ENCODE measurements around the gene CACNA1S. TPM values are rescaled to one million over a fixed set of nuclear protein-coding genes. Genes with fewer than 3 reads are reported as not detected.

CACNA1S gene
- total RNA-seq, 1 donor: not detected

DNA sequence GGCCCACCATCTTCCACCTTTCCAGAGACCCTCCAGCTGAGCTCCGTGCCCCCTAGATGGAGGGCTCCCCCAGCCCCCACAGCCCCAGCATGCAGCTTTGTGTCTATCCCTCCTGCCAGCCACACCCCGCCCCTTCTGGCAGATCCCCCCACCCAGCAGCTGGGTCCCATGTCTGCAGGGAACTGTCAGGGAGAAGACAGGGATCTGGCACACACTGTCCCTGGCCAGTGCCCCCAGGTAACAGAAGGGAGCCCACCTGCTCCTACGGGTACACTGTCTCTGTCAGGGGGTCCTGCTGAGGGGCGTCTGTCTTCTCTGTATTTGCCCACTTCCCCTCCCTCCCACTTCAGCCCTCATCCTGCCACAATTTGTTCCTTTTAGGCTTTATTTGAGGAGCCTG, 77.6 kb downstream of the CACNA1S start:
- no peak for DNase-seq (ENCODE audit: low read depth)
- H3K4me3 ChIP-seq (ENCODE audit: low read depth, low read length): no peak overlapping the region
- TF ChIP-seq, protein P1, sequence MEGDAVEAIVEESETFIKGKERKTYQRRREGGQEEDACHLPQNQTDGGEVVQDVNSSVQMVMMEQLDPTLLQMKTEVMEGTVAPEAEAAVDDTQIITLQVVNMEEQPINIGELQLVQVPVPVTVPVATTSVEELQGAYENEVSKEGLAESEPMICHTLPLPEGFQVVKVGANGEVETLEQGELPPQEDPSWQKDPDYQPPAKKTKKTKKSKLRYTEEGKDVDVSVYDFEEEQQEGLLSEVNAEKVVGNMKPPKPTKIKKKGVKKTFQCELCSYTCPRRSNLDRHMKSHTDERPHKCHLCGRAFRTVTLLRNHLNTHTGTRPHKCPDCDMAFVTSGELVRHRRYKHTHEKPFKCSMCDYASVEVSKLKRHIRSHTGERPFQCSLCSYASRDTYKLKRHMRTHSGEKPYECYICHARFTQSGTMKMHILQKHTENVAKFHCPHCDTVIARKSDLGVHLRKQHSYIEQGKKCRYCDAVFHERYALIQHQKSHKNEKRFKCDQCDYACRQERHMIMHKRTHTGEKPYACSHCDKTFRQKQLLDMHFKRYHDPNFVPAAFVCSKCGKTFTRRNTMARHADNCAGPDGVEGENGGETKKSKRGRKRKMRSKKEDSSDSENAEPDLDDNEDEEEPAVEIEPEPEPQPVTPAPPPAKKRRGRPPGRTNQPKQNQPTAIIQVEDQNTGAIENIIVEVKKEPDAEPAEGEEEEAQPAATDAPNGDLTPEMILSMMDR (IDR thresholded peaks at IDR 0.05; ENCODE audit: insufficient read depth, low read length): no peak

DNA sequence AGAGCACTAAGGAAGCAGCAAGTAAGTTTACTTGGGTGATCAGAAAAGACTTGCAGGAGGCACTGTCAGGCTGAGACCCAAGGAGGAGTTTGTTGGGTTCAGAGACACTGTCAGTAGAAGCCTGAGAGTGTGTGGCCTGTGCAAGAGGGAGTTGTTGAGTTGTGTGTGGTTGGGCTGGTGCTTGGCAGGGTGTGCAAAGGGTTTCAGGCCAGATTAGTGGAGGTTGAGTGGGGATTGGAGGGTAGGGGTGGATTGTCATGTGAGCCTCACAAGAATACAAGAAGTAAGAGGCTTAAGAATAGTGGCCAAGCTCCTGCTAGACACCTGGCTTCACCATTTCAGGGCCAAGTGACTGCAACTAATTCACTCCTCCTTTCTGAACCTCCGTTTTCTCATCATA, 79.8 kb downstream of the CACNA1S start:
- TF ChIP-seq, protein P1 (IDR thresholded peaks at IDR 0.05; ENCODE audit: insufficient read depth, low read length): no peak
- no peak for DNase-seq (ENCODE audit: low read depth)
- no peak overlapping the region for H3K4me3 ChIP-seq (ENCODE audit: low read depth, low read length)

DNA sequence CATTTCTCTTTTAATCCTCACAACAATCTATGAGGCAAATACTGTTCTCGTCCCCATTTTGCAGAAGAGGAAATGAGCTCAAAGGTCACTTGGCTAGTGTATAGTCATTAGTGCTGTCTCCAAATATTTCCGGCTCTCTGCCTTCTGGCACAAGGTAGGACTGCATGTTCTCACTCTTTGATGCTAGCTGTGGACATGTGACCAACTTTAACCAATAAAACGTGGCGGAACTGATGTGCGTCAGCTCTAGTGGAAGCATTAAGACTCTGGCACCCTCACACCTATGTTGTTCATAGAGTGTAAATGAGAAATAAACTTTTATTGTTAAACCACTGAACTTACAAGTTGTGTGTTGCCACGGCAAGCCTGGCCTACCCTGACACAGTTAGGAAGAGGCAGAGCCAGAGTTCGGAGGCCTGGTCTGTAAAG, 83.8 kb downstream of the CACNA1S start:
- DNase-seq (ENCODE audit: low read depth): peak; percentile 25
- H3K4me3 ChIP-seq (ENCODE audit: low read depth, low read length): no peak overlapping the region
- TF ChIP-seq, protein P1 (IDR thresholded peaks at IDR 0.05; ENCODE audit: insufficient read depth, low read length): no peak

DNA sequence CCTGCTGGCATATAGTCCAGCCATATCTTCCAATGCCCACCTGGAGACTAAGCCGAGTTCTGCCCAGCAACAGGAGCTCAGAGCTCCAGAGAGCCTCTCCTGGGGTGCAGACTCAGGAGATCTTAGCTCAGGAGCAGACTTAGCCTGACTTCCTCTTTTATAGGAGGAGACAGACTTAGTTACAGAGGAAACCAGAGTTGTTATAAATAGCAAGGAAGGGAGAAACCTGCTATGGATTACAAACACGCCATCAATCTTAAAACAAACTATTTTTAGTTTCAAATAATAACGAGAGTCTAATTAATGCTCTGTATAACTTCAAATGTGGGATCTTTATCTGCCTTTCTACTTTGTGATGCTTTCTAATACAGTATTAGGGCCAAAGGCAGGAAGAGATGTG, 85.4 kb downstream of the CACNA1S start:
- H3K4me3 ChIP-seq (ENCODE audit: low read depth, low read length): no peak overlapping the region
- TF ChIP-seq, protein P1 (IDR thresholded peaks at IDR 0.05; ENCODE audit: insufficient read depth, low read length): no peak
- no peak for DNase-seq (ENCODE audit: low read depth)

DNA sequence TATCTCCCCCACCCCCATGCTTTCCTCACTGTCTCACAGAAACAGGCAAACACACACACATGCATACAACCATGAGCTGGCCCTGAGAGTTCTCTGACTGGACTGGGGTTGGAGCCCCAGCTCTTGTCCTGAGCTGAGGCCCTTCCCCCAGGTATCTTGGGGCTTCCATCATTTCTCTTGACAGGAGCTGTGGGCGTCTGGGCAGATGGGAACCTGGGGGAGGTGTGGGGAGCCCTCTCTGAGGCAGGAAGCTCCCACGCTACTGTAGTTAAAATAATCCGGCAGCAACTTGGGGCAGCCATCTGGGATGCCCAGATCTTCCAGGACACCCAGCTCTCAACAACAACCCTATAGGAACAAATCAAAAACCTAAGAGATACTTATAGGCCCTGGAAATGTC, 86.0 kb downstream of the CACNA1S start:
- no peak for DNase-seq (ENCODE audit: low read depth)
- H3K4me3 ChIP-seq (ENCODE audit: low read depth, low read length): no peak overlapping the region
- TF ChIP-seq, protein P1 (IDR thresholded peaks at IDR 0.05; ENCODE audit: insufficient read depth, low read length): no peak

DNA sequence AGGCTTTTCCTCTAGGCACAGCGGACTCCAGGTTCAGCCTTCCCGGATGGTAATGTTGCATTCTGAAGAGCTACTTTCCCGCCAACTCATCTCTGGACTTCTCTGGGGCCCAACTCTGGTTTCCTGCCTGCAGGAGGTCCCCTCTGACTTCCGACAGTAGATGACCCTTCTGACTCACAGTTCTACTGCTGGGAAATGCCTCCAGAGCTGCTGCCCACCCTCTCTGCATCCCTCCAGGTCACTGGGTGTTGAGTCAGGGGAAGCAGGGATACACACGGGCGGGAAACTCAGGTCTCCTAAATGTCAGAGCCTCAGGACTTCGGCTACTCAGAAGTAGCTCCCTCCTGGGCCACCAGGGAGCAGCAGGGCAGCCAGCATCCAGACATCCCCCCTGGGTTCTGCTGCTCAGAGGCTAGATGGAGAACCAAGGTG, 86.6 kb downstream of the CACNA1S start:
- DNase-seq (ENCODE audit: low read depth): no peak
- TF ChIP-seq, protein P1 (IDR thresholded peaks at IDR 0.05; ENCODE audit: insufficient read depth, low read length): peak; percentile 31
- no peak overlapping the region for H3K4me3 ChIP-seq (ENCODE audit: low read depth, low read length)

DNA sequence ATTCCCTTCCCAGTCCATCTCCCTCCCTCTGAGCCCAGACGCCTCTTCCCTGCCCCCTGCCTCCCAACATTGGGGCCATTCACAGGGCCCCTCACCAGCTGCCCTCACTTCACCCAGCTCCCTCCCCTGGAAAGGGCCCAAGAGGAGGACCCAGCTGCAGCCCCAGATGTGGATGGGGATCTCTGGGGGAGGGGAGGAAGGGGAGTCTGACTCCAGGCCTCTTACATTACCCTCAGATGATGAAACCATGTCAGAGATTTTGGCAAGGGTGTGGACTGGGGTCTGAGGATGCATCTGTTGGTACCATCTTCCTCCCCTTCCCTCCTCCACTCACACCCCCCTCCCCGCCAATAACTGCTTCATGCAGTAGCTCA, 87.6 kb downstream of the CACNA1S start:
- no peak overlapping the region for H3K4me3 ChIP-seq (ENCODE audit: low read depth, low read length)
- TF ChIP-seq, protein P1 (IDR thresholded peaks at IDR 0.05; ENCODE audit: insufficient read depth, low read length): no peak
- DNase-seq (ENCODE audit: low read depth): no peak

Measured in fibroblast of the aortic adventitia (primary cell).